Measurements from ENCODE around the gene TMCO1.
"Not testable (repeated sequence)": the region's sequence is repeated elsewhere in the genome, so short reads cannot be mapped to it uniquely, and the experiment has no call there.

Gene TMCO1, protein sequence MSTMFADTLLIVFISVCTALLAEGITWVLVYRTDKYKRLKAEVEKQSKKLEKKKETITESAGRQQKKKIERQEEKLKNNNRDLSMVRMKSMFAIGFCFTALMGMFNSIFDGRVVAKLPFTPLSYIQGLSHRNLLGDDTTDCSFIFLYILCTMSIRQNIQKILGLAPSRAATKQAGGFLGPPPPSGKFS

GRCh38 chr1:165768513-165769394 is at the start of gene TMCO1:
Gene TMCO1, minus strand, starts transcription at chr1:165768868. Its CDS starts 117 bp downstream, at chr1:165768751.
- peak; percentile 72 to 95 for DNase-seq

DNA sequence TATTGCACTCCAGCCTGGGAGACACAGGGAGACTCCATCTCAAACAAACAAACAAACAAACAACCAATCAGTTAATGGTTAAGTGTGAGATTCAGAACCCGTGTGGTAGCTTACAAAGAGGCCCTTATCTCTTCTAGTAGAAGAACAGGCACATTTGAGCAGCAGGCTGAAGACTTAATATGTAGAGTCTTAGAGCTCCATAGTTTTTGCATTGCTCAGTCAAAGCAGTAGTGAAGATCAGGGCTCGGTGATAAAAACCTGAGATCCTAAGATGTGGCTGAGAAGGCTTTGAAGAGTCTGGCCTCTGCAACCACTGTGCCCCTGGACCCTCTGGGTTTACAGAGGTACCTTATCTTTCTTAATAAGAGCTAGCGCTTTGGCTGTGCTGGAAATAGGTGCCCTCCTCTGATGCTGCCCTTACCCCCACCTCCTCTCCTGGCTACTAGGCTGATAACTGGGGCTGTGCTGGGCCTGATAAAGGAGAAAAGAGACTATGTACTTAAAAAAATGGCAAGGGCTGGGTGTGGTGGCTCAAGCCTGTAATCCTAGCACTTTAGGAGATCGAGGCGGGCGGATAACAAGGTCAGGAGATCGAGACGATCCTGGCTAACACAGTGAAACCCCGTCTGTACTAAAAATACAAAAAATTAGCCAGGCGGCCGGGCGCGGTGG is 48.3 kb upstream of the TMCO1 start:
- DNase-seq: no peak

- DNase-seq: no peak
Measured at GRCh38 chr1:165816157-165816556, 47.5 kb upstream of the TMCO1 start.

GRCh38 chr1:165815725-165816124 is 47.1 kb upstream of the TMCO1 start:
- DNase-seq: no peak

- DNase-seq: no peak
Measured at GRCh38 chr1:165807613-165808012, 38.9 kb upstream of the TMCO1 start.

DNA sequence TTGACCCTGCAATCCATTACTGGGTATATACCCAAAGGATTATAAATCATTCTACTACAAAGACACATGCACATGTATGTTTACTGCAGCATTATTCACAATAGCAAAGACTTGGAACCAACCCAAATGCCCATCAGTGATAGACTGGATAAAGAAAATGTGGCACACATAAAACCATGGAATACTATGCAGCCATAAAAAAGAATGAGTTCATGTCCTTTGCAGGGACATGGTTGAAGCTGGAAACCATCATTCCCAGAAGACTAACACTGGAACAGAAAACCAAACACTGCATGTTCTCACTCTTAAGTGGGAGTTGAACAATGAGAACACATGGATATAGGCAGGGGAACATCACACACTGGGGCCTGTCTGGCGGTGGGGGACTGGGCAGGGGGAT is 35.8 kb upstream of the TMCO1 start:
- DNase-seq: not testable (repeated sequence)

DNA sequence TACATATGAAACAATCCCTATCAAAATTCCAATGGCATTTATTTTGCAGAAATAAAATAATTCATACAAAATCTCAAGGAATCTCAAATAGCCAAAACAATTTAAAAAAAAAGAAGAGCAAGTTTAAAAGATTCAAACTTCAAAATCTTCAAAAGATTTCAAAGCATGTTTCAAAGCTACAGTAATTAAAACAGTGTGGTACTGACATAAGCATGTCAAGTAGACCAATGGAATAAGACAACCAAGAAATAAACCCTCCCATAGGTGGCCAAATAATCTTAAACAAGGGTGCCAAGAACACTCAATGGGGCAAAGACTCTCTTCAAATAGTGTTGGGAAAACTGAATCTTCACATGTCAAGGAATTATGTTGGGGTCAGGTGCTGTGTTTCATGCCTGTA is 30.7 kb upstream of the TMCO1 start:
- DNase-seq: no peak

DNA sequence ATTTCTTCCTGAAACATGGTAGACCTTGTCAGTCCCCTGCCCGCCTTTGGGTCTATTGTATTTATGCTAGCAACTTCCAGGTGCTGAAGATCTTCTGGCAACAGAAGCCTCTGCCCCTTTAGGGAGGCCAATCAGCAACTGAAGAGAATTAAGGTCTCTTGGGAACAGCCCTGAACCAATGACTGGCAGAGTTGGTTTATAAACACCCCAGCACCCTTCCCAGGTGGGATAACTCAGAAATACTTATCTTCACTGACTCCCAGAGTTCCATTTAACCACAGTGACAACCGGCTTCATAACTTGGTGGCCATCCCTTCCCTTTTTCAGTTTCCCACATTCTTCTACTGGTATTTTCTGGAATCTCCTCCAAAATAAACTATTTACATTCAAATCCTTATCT is 27.2 kb upstream of the TMCO1 start:
- DNase-seq: no peak

DNA sequence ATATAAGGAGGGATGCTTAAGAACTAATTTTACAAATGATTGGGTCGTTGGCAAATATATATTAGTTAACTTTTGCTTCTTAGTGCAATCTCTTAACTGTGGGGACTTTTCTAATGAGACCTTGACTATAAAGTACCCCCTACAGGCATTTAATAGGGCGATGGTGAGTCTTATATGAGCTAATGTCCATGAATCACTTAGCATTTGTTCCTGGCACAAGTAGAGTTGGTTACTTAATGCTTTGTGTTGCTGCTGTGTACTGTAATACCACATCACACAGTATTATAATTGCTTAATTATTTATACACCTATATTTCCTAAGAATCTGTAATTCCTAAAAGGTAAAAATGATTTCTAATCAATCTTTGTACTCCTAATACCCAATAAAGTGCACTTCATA is 25.3 kb upstream of the TMCO1 start:
- DNase-seq: no peak

DNA sequence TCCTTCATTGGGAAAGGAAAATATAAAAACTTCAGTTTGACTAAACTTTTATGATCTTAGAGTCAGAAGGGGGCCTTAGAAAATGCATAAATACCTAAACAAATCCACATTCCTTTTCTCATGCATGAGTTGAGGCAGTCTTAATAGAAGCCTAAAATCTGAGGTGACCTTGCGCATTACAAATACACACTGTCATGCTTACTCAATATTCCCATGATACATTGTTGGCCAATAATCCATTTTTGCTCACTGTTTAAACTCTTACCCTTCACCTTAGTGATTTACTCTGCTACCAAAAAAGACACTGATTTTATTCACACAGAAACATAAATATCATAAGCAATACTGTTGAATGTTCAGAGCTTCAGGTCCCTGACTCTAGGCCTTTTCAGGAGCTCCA is 19.1 kb upstream of the TMCO1 start:
- no peak for DNase-seq

DNA sequence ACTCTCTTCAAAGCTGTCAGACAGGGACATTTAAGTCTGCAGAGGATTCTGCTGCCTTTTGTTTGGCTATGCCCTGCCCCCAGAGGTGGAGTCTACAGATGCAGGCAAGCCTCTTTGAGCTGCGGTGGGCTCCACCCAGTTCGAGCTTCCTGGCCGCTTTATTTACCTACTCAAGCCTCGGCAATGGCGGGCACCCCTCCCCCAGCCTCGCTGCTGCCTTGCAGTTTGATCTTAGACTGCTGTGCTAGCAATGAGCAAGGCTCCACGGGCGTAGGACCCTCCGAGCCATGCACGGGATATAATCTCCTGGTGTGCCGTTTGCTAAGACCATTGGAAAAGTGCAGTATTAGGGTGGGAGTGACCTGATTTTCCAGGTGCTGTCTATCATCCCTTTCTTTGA is 14.9 kb upstream of the TMCO1 start:
- DNase-seq: not testable (repeated sequence)

GRCh38 chr1:165778197-165778596 is 9.5 kb upstream of the TMCO1 start:
- not testable (repeated sequence) for DNase-seq

DNA sequence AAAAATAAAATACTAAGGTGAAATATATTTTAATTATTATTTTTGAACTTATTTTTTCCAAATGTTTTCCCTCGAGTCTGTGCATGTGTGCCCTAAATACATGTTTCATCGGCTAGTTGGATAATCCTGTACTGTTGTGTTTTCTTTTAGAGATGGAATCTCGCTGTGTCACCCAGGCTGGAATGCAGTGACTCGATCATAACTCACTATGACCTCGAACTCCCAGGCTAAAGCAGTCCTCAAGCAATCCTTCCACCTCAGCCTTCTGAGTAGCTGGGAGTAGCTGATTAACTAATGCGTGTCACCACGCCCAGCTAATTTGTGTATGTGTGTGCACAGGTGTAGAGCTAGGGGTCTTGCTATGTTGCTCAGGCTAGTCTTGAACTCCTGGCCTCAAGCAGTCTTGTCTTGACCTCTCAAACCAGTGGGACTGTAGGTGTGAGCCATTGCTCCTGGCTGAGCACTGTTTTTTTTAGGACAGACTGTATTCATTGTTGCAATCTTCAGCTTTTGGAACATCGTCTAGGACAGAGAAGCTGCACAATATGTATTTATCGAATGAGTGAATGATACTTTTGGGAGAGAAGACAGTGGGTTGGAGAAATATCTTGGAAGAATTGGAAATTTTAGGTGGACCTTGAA is 4.8 kb upstream of the TMCO1 start:
- no peak for DNase-seq

DNA sequence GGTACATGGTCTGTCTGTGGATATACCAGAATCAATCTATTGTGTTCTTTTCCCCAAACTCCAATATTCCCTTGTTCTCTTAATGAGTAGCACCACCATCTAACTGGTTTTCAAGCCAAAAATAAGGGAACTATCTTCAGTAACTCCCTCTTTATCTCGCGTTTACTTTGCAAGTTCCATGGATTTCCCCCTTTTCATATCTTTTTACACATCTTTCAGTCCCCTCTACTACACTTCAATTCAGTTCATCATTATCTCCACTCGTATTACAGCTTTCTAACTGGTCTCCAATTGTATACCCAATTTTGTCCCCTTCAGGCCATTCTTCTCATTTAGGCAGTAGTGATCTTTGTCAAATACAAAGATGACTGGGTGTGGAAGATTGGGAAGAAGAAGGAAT is 4.1 kb upstream of the TMCO1 start:
- DNase-seq: no peak

- no peak for DNase-seq
Measured at GRCh38 chr1:165764277-165764676, 4.4 kb downstream of the TMCO1 start.

GRCh38 chr1:165763442-165763841 is 5.2 kb downstream of the TMCO1 start:
- no peak for DNase-seq

DNA sequence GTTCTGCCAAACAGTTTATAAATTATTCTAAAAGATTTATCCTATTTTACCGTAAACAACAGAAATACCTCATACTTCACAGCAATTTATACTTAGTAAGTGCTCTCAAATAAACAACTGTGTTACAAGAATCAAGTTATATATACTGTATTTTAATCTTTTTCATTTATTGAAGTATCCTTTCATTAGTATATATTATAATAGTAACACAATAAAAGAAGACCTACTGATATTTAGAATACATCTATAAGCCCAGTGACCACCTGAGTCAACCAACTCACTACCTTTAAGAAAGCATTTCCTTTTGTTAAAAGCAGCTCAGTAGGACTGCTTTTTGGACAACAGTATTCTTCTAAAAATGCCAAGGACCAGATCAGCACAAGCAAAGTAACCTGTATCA is 5.9 kb downstream of the TMCO1 start:
- DNase-seq: no peak

GRCh38 chr1:165759095-165759494 is 9.6 kb downstream of the TMCO1 start:
- no peak for DNase-seq

- no peak for DNase-seq
Measured at GRCh38 chr1:165755393-165756010, 13.2 kb downstream of the TMCO1 start.

DNA sequence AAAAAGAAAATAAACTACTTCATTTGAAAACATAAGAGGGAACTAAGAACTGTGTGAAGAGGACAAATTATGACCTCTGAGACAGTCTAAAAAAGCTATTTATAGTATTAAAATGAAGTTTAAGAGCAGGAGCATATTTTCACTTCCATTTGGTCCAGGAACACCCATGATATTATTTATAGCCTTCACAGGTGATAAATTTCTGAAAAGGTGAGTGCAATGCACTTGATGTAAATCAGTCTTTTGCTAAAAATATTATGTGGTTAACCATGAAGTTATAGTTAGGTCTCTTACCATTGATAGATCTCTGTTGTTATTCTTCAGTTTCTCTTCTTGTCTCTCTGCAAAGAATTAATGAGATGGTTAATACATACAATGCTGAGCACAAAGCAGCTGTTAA is 14.7 kb downstream of the TMCO1 start:
- no peak for DNase-seq

- no peak for DNase-seq
Measured at GRCh38 chr1:165748550-165748949, 20.1 kb downstream of the TMCO1 start.

GRCh38 chr1:165747632-165748447 is 20.8 kb downstream of the TMCO1 start:
- DNase-seq: no peak

All from cerebellar nuclear complex (tissue), 1 donor.